ENCODE data around the gene GRIP2.

DNA sequence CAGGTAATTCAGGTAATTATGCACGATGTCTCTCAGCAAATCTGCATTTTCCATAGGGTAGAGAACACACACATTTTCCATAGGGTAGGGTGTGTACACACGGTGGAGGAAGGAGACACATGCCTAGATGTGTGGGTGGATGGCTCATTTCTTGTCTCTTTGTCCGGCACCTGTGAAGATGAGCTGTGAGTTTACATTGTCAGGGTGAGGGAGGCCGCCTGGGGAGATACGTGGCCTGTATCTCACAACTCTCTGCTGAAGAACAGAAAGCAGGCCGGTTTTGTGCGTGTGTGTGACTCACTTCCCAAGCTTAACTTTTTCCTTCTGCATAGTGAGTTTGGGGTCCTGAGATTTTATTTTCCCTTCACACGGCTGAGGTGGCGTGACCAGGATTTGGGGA is 77.4 kb downstream of the GRIP2 start:
- TF ChIP-seq, protein P1, sequence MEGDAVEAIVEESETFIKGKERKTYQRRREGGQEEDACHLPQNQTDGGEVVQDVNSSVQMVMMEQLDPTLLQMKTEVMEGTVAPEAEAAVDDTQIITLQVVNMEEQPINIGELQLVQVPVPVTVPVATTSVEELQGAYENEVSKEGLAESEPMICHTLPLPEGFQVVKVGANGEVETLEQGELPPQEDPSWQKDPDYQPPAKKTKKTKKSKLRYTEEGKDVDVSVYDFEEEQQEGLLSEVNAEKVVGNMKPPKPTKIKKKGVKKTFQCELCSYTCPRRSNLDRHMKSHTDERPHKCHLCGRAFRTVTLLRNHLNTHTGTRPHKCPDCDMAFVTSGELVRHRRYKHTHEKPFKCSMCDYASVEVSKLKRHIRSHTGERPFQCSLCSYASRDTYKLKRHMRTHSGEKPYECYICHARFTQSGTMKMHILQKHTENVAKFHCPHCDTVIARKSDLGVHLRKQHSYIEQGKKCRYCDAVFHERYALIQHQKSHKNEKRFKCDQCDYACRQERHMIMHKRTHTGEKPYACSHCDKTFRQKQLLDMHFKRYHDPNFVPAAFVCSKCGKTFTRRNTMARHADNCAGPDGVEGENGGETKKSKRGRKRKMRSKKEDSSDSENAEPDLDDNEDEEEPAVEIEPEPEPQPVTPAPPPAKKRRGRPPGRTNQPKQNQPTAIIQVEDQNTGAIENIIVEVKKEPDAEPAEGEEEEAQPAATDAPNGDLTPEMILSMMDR (IDR thresholded peaks at IDR 0.05) = no peak
- TF ChIP-seq POLR2A (IDR thresholded peaks at IDR 0.05) = no peak
